ENCODE data around the gene MAP7.

Gene MAP7

DNA sequence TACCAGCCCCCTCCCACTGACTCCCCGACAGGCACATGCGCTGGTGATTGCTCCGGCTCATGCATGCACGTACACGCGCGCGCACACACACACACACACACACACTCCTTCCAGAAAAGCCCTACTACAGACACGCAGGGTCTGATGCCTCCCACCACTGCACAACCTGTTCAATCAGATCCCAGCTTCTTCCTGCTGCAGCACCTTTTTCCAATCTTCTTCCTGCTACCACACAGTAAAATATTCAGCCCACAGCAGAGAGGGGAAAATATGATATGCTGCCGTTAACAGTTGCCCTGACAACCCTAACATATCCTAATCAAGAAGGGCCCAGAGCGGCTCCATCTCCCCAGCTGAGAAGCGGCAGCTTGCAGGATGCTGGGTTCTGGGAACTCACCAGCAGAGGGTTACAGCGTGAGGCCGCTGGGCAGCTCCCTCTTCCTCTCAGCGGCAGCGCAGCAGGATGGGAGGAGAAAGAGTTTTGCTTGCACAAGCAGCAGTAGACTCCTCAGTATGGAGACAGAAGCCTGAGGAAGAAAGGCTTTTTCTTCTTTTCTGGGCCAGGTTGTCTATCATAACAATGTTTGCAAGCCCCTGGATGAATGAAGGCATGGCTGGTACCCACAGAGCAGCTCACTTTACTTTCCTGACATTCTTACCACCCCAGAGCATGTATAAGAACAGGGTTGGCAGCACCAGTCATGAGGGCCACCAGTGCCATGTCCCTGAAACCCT lies 23.9 kb downstream of the MAP7 start:
- no peaks in the 10 kb centered on the region for H3K36me3 ChIP-seq
- H3K9me3 ChIP-seq (ENCODE audit: severe bottlenecking), result no peaks in the 10 kb centered on the region
- no peaks in the 10 kb centered on the region for H3K27me3 ChIP-seq (ENCODE audit: insufficient read depth, low read depth, severe bottlenecking)
- no peak overlapping the region for H3K27ac ChIP-seq
- TF ChIP-seq, protein P1, sequence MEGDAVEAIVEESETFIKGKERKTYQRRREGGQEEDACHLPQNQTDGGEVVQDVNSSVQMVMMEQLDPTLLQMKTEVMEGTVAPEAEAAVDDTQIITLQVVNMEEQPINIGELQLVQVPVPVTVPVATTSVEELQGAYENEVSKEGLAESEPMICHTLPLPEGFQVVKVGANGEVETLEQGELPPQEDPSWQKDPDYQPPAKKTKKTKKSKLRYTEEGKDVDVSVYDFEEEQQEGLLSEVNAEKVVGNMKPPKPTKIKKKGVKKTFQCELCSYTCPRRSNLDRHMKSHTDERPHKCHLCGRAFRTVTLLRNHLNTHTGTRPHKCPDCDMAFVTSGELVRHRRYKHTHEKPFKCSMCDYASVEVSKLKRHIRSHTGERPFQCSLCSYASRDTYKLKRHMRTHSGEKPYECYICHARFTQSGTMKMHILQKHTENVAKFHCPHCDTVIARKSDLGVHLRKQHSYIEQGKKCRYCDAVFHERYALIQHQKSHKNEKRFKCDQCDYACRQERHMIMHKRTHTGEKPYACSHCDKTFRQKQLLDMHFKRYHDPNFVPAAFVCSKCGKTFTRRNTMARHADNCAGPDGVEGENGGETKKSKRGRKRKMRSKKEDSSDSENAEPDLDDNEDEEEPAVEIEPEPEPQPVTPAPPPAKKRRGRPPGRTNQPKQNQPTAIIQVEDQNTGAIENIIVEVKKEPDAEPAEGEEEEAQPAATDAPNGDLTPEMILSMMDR (IDR thresholded peaks at IDR 0.05; ENCODE audit: low read depth, low read length), result peak; percentile 40; the same call in 1 of the 2 replicates
- peak; percentile 42 for DNase-seq
- no peak overlapping the region for H3K4me3 ChIP-seq (ENCODE audit: low read depth, low read length)

DNA sequence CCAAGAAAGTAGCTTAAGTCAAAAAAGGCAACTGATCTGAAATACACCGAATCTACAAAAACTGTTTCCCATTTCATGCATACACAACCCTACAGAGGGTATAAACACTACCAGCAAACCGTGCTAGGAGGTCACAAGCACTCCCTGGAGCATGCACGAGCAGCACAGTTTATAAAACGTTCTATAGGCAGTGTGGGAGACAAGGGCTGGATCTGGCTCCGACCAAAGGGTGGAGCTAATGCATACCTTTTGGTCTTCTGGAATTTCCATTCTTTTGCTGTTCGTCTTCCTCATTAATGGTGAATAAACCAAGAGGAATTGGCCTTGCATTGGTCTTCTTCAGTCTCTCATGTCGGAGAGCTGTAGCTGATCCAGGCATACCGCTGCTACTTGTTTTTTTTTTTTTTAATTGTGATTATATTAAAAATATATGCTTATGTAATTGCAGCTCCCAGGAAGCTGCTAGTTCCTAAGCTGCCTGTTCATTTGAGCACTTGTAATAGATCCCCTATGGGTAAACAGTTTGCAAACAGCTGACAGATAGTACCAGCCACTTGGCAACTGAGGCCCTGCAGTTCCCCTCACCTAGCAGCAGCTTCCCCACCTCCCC lies 24.5 kb downstream of the MAP7 start:
- no peaks in the 10 kb centered on the region for H3K27me3 ChIP-seq (ENCODE audit: insufficient read depth, low read depth, severe bottlenecking)
- no peak overlapping the region for H3K27ac ChIP-seq
- DNase-seq, result no peak
- no peaks in the 10 kb centered on the region for H3K9me3 ChIP-seq (ENCODE audit: severe bottlenecking)
- H3K36me3 ChIP-seq, result no peaks in the 10 kb centered on the region
- TF ChIP-seq, protein P1 (IDR thresholded peaks at IDR 0.05; ENCODE audit: low read depth, low read length), result no peak
- no peak overlapping the region for H3K4me3 ChIP-seq (ENCODE audit: low read depth, low read length)

DNA sequence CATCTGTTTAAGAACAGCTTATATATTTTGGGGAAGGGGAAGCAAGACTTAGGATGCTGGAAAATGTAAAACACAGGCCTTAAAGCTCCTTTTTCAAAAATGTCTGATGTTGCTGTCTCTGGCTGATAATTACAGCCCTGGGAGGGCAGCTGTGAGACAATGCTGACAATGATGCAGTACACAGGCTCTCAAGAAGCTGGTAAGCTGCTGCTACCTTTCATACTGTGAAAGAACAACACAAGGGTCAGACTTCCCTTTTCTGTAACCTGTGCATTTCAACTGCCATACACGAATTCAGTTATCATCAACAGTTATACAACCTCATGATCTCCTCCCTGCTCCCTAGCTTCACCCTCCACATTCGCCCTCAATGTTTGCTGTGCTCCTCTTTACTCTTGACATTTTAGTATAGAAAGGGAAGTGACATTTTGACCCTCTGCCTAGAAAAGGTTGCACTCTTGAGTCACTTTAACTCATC lies 25.2 kb downstream of the MAP7 start:
- Histone ChIP-seq H3K27ac (no peak overlapping the region), H3K27me3 (ENCODE audit: insufficient read depth, low read depth, severe bottlenecking) (no peaks in the 10 kb centered on the region), H3K9me3 (ENCODE audit: severe bottlenecking) (no peaks in the 10 kb centered on the region), H3K36me3 (no peaks in the 10 kb centered on the region), H3K4me3 (ENCODE audit: low read depth, low read length) (no peak overlapping the region)
- DNase-seq, result no peak
- TF ChIP-seq, protein P1 (IDR thresholded peaks at IDR 0.05; ENCODE audit: low read depth, low read length), result no peak

DNA sequence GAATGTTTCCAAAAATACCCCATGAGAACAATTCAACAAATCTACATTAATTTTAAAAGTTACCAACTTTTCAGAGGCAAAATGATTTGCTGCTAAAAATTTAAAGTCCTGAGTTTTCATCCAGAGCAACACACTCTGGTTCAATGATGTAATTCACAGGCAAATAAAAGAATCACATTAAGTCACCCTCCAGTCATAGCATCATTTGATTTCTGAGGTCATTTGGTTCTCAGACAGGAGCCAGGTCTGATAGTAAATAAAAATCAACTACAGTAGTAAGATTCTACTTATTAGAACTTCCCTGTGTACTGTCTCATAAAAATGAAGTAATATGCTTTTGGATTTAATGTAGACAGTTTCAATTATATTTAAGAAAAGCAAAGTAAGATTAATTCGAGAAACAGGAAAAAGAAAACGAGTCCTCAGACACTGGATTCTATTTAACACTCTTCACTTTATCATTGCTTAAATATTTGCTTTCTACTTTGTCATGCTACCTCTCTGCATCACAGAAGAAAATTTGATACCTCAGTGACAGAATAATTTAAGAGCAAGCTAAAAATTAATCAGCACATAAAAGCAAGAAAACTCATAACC lies 25.8 kb downstream of the MAP7 start:
- no peak overlapping the region for H3K27ac ChIP-seq

DNA sequence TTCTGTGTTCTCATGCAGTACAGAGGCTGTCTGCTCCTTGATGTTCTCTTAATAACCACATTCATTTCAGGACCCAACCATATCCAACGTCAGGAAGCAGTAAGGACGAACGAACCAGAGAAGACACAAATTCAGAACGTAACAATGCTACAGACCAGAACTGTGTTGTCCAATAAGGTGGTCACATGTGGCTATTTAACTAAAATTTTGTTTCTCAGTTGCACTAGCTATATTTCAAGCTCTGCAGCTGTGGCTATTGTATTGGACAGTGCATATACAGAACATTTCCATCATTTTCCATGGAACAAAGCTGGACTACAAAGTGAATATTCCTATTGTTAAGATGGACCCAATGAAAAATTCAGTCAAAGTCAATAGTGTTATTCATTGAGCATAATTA lies 27.0 kb downstream of the MAP7 start:
- Histone ChIP-seq H3K27ac (no peak overlapping the region), H3K9me3 (ENCODE audit: severe bottlenecking) (no peaks in the 10 kb centered on the region), H3K36me3 (no peaks in the 10 kb centered on the region), H3K27me3 (ENCODE audit: insufficient read depth, low read depth, severe bottlenecking) (no peaks in the 10 kb centered on the region), H3K4me3 (ENCODE audit: low read depth, low read length) (no peak overlapping the region)
- TF ChIP-seq, protein P1 (IDR thresholded peaks at IDR 0.05; ENCODE audit: low read depth, low read length), result no peak
- DNase-seq, result no peak

More for the DNA sequence above, 25.8 kb downstream of the MAP7 start:
- H3K36me3 ChIP-seq, result no peaks in the 10 kb centered on the region
- TF ChIP-seq, protein P1 (IDR thresholded peaks at IDR 0.05; ENCODE audit: low read depth, low read length), result no peak
- H3K4me3 ChIP-seq (ENCODE audit: low read depth, low read length), result no peak overlapping the region
- H3K9me3 ChIP-seq (ENCODE audit: severe bottlenecking), result no peaks in the 10 kb centered on the region
- no peak for DNase-seq
- H3K27me3 ChIP-seq (ENCODE audit: insufficient read depth, low read depth, severe bottlenecking), result no peaks in the 10 kb centered on the region

All from WERI-Rb-1 (cell line).